ENCODE results near the gene TLR3. TPM values are rescaled to one million over a fixed set of nuclear protein-coding genes. Genes with fewer than 3 reads are reported as not detected.
"Not testable (repeated sequence)": the region's sequence is repeated elsewhere in the genome, so short reads cannot be mapped to it uniquely, and the experiment has no call there.

TLR3 gene
- total RNA-seq, 1 donor from 2014 or later, result 0.51 TPM

DNA sequence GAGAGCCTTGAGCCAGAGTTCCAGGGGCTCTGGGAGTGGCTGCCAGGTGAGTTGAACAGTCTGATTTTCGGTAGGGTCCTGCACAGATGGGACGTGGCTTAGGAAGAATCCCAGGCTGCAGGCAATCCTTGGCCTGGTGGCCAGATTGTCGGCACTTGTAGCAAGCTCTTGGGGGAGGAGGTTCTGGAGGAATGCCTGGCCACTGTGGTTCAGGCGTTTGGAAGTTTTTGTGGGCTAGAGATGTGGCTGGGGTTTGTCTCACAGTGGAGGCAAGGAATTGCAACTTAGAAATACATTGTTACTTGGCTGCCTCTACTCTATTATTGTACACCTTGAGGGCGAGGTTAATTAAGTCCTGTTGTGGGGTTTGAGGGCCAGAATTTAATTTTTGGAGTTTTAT, 21.5 kb upstream of the TLR3 start:
- not testable (repeated sequence) for DNase-seq (ENCODE audit: low read depth in 2 of 2)

GRCh38 chr4:186050135-186050534, 18.8 kb upstream of the TLR3 start:
- DNase-seq (ENCODE audit: low read depth in 2 of 2), result not testable (repeated sequence)

- DNase-seq (ENCODE audit: low read depth in 2 of 2), result no peak
These were observed 17.9 kb upstream of the TLR3 start for GRCh38 chr4:186051096-186051495.

- DNase-seq (ENCODE audit: low read depth in 2 of 2), result no peak
These were observed 10.5 kb upstream of the TLR3 start for GRCh38 chr4:186058253-186058979.

- DNase-seq (ENCODE audit: low read depth in 2 of 2), result no peak
These were observed 10.0 kb upstream of the TLR3 start for GRCh38 chr4:186058980-186059316.

DNA sequence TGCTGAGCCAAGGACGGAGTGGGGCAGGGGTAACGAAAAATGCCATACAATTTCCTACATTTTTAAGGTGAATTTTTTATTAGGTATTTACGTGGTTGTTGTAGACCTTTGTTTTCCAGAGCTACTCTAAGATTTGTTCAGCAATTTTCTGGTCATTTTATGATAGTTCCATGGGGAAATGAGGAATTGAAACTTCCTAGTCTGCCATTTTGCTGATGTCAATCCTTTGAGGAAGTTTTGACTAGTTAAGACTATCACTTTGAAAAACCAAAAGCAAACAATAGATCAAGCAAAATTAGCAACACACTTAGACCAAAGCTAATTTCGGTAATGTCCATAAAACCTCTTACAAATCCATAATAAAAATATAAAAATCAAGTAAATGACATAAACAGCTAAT, 7.0 kb upstream of the TLR3 start:
- no peak for DNase-seq (ENCODE audit: low read depth in 2 of 2)

DNA sequence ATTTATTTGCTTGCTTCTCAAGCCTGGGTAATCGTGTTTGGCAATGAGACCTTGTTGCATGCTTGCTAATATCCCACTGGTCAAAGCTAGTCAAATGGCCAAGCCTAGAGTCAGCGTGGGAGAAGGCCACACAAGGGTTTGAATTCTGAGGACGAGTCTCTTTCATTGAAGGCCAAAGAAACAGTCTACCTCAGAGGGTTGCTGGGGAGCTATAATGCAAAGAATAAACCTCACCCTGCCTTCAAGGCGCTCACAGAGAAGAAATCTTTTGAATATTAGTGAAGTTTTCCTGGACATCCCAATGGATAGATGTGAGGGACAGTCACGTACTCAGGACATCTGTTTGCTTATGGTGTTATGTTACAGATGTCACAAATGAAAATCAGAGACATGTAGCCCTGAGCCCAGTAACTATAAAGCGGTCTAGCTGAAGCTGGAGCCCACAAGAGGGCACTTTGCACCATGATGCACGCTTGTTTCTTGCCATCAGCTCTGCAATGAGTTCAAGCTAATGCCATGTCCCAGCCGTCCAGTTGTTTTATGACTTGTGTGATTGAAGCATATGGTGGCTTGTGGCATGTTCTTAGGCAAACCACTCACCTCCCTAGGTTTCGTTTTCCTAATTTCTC, 1.1 kb upstream of the TLR3 start:
- peak; percentile 31 to 72 for DNase-seq (ENCODE audit: low read depth in 2 of 2)

DNA sequence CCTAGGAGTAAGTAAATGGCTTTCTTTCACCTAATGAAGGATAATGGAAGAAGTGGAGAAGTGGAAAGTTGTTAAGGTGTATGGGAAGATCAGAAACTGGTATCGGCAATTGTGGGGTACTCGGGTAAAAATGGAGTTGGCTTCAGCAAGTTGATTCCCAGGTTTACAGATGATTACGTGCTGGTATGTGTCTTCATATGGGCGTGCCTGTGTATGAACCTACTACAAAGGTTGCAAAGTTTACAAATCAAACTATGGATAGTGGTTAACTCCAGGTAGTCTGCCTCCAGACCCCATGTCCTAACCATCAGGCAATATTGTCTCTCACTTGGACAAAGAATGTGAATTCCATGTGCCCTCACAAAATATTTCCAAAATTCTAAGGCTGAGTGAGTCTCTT, 773 bp downstream of the TLR3 start:
- no peak for DNase-seq (ENCODE audit: low read depth in 2 of 2)

DNA sequence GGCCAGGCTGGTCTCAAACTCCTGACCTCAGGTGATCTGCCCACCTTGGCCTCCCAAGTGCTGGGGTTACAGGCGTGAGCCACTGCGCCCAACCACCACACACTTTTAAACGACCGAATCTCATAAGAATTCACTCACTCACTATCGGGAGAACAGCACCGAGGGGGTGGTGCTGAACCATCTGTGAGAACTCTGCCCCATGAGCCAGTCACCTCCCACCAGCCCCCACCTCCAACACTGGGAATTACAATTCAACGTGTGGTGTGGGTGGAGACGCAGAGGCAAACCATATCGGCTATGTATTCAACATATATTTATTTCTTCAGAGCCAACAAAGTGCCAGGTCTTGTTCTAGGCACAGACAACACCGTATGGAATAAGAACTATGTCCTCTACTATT, 3.6 kb downstream of the TLR3 start:
- no peak for DNase-seq (ENCODE audit: low read depth in 2 of 2)

DNA sequence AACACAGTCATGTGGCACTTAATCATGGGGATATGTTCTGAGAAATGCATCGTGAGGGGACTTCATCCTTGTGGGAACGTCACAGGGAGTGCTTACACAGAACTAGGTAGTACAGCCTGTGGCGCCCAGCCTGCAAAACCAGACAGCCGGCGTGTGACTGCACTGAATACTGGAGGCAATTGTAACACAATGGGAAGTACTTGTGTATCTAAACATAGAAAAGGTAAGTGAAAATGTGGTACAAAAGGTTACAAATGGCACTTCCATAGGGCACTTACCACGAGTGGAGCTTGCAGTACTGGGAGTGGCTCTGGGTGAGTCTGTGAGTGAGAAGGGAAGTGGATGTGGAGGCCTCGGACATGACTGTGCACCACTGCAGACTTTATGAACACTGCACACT, 5.2 kb downstream of the TLR3 start:
- DNase-seq (ENCODE audit: low read depth in 2 of 2), result peak; percentile 18 to 45

GRCh38 chr4:186078981-186079638, 10.2 kb downstream of the TLR3 start:
- DNase-seq (ENCODE audit: low read depth in 2 of 2), result no peak

- no peak for DNase-seq (ENCODE audit: low read depth in 2 of 2)
These were observed 10.7 kb downstream of the TLR3 start for GRCh38 chr4:186079694-186080093.

GRCh38 chr4:186081202-186081807, 12.3 kb downstream of the TLR3 start:
- peak in 1 of 2 donors; percentile 17 for DNase-seq (ENCODE audit: low read depth in 2 of 2)

- no peak for DNase-seq (ENCODE audit: low read depth in 2 of 2)
These were observed 13.3 kb downstream of the TLR3 start for GRCh38 chr4:186082221-186082620.

GRCh38 chr4:186088523-186088922, 19.6 kb downstream of the TLR3 start:
- no peak for DNase-seq (ENCODE audit: low read depth in 2 of 2)

GRCh38 chr4:186092296-186092695, 23.3 kb downstream of the TLR3 start:
- no peak for DNase-seq (ENCODE audit: low read depth in 2 of 2)

DNA sequence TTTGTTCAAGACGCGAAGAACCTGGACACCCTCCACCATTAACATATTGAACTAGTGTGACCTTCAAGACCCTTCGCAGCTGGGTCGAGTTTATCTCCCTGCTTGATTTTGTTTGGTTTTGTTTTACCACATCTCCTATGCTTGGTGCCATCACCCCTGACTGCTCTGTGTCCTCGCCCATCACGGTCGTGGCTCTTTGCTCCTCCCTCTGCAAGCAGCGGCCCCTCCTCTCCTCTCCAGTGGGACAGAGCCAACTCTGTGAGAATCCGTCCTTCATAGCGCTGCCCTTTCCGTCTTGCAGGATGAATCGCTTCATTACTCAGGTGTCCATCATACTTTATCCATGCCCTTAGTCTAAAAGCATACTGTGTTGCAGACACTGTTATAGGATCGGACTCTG, 26.4 kb downstream of the TLR3 start:
- no peak for DNase-seq (ENCODE audit: low read depth in 2 of 2)

GRCh38 chr4:186096681-186097165, 27.8 kb downstream of the TLR3 start:
- no peak for DNase-seq (ENCODE audit: low read depth in 2 of 2)

DNA sequence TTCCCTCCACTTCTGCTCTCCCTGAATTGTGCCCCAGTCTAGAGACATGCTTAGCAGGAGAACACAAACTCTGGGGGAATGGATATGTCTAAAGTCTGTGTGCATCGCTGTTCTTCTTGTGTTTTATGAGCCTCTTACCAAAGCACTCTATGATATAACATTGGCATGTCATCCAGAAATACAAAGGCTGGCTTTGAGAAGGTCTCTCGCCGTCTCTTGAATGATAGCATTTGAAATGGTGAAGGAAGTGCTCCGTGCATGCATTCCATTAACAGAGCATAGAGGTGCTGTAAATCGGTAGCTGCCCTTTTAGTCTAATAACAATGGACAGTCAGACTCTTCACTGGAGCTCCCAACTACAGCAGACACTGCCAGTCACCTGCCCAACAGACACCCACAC, 28.4 kb downstream of the TLR3 start:
- DNase-seq (ENCODE audit: low read depth in 2 of 2), result no peak

GRCh38 chr4:186102931-186103330, 34.0 kb downstream of the TLR3 start:
- DNase-seq (ENCODE audit: low read depth in 2 of 2), result no peak

DNA sequence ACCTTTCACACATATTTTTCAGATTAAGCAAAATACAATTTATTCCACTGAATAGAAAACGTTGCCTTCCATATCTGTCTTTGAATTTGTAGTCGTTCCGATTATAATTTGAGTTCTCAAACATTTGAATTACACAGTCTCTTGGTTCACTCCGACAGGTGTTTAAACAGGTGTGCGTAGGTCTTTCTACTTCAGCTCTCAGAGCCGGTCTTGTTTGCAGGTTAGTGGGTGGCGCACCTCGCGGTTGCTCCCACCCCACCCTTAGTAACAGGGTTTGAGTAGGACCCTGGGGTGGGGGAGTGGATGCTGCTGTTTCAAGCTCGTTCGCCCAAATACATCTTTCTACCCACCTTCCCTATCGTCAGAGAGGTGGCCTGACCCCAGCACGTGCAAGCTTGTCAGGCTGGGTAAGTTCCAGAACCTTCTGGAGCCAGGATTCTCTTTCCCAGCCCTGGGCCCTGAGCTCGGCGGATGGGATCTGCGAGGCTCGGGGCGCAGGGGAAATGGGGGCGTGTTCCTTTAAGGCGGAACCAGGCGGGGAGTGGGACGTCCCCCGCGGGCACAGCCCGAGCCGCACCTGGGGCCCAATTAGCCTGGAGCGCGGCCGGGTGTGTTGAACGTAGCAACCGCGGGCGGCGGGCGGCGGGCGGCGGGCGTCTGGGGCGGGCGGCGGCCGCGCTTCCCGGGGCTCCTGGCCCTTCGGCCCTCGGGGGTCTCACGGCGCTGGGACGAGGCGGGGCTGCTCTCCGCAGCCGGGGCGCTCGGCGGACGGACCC, 35.3 kb downstream of the TLR3 start, which contains the start of gene FAM149A:
TSS of gene FAM149A (plus strand) at position 591 of the 776 bp plus-strand sequence.
- DNase-seq (ENCODE audit: low read depth in 2 of 2), result no peak
